Erythroblast (primary cell): ENCODE data around the gene STEAP1B.
A peak's percentile ranks its signal among the peaks of the same experiment; 100 is the strongest.
"Not testable (repeated sequence)": the region's sequence is repeated elsewhere in the genome, so short reads cannot be mapped to it uniquely, and the experiment has no call there.

Experiments
- DNase-seq, 2 experiments: peaks; one replicate each; lab custom pipeline; 2025; lab: John Stamatoyannopoulos, UW
- GATA1 ChIP-seq: IDR thresholded peaks from 2 replicates; pipeline ENCODE4 v1.6.1; 2011; ENCODE audit warnings: low read depth, mild to moderate bottlenecking, control low read depth, low read length, moderate library complexity
- POLR2A ChIP-seq: IDR thresholded peaks from 2 replicates; pipeline ENCODE4 v1.6.1; 2011; ENCODE audit warnings: mild to moderate bottlenecking, low read length

The STEAP1B gene

GRCh38 chr7:22499888-22500689, at the start of gene STEAP1B:
Gene STEAP1B, minus strand, starts transcription at chr7:22500188. Its CDS starts 5,333 bp downstream, at chr7:22494855.
- DNase-seq: peak; percentile 84 to 90

GRCh38 chr7:22549051-22549450, 49.1 kb upstream of the STEAP1B start:
- TF ChIP-seq POLR2A: no peak
- TF ChIP-seq GATA1: no peak
- no peak for DNase-seq

- no peak for DNase-seq
- TF ChIP-seq GATA1 (no peak), POLR2A (no peak)
Measured at GRCh38 chr7:22548313-22548712, 48.3 kb upstream of the STEAP1B start.

- DNase-seq: no peak
- TF ChIP-seq GATA1 (no peak), POLR2A (no peak)
Measured at GRCh38 chr7:22546769-22547168, 46.8 kb upstream of the STEAP1B start.

GRCh38 chr7:22545529-22545928, 45.5 kb upstream of the STEAP1B start:
- no peak for TF ChIP-seq GATA1
- no peak for TF ChIP-seq POLR2A
- no peak for DNase-seq

GRCh38 chr7:22544245-22544644, 44.3 kb upstream of the STEAP1B start:
- no peak for TF ChIP-seq POLR2A
- no peak for TF ChIP-seq GATA1
- no peak for DNase-seq

- DNase-seq: no peak
- TF ChIP-seq POLR2A: no peak
- no peak for TF ChIP-seq GATA1
Measured at GRCh38 chr7:22543169-22543568, 43.2 kb upstream of the STEAP1B start.

GRCh38 chr7:22542669-22543068, 42.7 kb upstream of the STEAP1B start:
- DNase-seq: no peak
- TF ChIP-seq GATA1 (no peak), POLR2A (no peak)

GRCh38 chr7:22542254-22542653, 42.3 kb upstream of the STEAP1B start:
- TF ChIP-seq POLR2A: no peak
- TF ChIP-seq GATA1: no peak
- DNase-seq: no peak

- TF ChIP-seq GATA1: no peak
- TF ChIP-seq POLR2A: no peak
- no peak for DNase-seq
Measured at GRCh38 chr7:22541789-22542188, 41.8 kb upstream of the STEAP1B start.

GRCh38 chr7:22528537-22528936, 28.5 kb upstream of the STEAP1B start:
- DNase-seq: not testable (repeated sequence)

- not testable (repeated sequence) for DNase-seq
Measured at GRCh38 chr7:22524353-22524947, 24.5 kb upstream of the STEAP1B start.

- DNase-seq: peak; percentile 6 to 9
Measured at GRCh38 chr7:22523478-22524352, 23.7 kb upstream of the STEAP1B start.

- DNase-seq: not testable (repeated sequence)
Measured at GRCh38 chr7:22519560-22519959, 19.6 kb upstream of the STEAP1B start.

- not testable (repeated sequence) for DNase-seq
Measured at GRCh38 chr7:22516950-22517349, 17.0 kb upstream of the STEAP1B start.

- DNase-seq: not testable (repeated sequence)
Measured at GRCh38 chr7:22514963-22515362, 15.0 kb upstream of the STEAP1B start.

- DNase-seq: not testable (repeated sequence)
Measured at GRCh38 chr7:22507320-22507719, 7.3 kb upstream of the STEAP1B start.

- DNase-seq: not testable (repeated sequence)
Measured at GRCh38 chr7:22506316-22507020, 6.5 kb upstream of the STEAP1B start.

GRCh38 chr7:22504519-22504918, 4.5 kb upstream of the STEAP1B start:
- not testable (repeated sequence) for DNase-seq
